Measurements from ENCODE around the gene PIGU. TPM values are rescaled to one million over a fixed set of nuclear protein-coding genes. Genes with fewer than 3 reads are reported as not detected.

Gene PIGU
- total and polyA plus RNA-seq, 5 donors from 2014 or later, result 9.7 to 44.6 (median 35.5) TPM

DNA sequence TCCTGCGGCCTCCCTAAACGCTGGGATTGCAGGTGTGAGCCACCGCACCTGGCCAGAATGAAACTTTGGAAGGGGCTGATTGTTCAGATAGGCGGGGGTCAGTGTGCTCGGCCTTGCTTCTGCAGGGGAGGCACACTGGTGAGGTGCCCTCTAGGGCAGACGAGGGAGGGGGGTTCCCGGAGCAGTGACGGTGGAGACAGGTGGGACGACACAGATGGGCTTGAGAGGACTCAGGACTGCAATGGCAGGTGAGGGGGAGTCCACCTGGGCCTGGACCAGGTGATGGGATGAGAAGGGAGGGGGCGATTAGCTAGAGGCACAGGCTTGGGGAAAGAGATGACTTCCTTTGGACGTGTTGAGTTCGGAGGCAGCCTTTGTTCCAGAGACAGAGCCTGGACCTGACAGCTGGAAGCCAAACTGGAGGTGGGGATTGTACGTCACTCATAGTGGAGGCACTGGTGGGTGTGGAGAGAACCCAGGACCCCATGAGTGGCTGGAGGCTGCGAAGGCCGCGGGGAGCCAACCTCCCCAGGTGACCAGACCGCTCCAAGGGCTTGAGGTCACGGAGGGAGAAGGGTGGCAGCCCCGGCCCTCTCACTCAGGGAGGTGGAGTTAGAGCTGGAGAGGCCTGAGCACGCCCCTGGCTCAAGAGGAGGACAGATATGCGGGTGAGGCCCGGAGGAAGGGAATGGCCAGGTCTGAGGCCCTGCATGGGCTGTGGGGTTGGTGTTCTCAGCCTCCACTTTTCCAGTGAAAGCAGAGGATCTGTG is 128.9 kb downstream of the PIGU start:
- no peak overlapping the region for H3K4me3 ChIP-seq (ENCODE audit: low read depth, low read length)
- Mint-ChIP-seq H3K36me3 (no peaks in the 10 kb centered on the region), H3K9me3 (no peaks in the 10 kb centered on the region), H3K4me1 (peaks cover 4 to 17% (median 9%) of the 10 kb centered on the region in 4 donors), H3K4me3 (no peak overlapping the region), H3K27ac (peak overlapping the region in 1 of 3 donors; percentile 65), H3K27me3 (peaks cover 4% of the 10 kb centered on the region)
- DNase-seq (no peak), ATAC-seq (ENCODE audit: low read depth in 2 of 2) (no peak)
- no peak overlapping the region for H3K27ac ChIP-seq (ENCODE audit: insufficient read depth, low read length, poor library complexity, severe bottlenecking)
- H3K9me3 ChIP-seq (ENCODE audit: control insufficient read depth in 2 of 2, low read length in 2 of 2), result no peaks in the 10 kb centered on the region
- H3K36me3 ChIP-seq (ENCODE audit: control insufficient read depth, insufficient read depth, low read length), result no peaks in the 10 kb centered on the region
- no peaks in the 10 kb centered on the region for H3K27me3 ChIP-seq (ENCODE audit: control insufficient read depth, insufficient read depth, low read length)
- peaks cover 8% of the 10 kb centered on the region for H3K4me1 ChIP-seq (ENCODE audit: control insufficient read depth, insufficient read depth, low read length, poor library complexity, severe bottlenecking)

DNA sequence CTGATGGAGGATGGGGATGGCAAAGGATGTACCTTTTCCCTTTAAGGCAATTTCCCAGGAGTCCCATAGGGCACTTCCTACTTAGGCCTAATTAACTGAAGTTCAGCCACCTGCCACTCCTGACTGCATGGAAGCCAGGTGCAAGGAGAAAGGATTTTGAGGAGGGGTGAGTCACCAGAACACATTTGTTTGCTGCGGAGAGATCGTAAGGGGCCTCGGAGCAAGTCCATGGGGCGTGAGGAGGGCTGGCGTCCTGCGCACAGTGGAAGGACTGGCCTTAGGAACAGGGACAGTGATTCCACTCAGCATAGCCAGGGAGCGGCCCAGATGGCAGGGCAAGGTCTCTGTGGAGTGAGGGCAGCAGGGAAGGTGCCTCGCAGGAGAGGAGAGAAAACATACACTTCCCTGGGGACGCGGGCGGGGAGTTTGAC is 130.1 kb downstream of the PIGU start:
- Histone ChIP-seq H3K4me1 (ENCODE audit: control insufficient read depth, insufficient read depth, low read length, poor library complexity, severe bottlenecking) (peaks cover 13% of the 10 kb centered on the region), H3K27me3 (ENCODE audit: control insufficient read depth, insufficient read depth, low read length) (no peaks in the 10 kb centered on the region), H3K9me3 (ENCODE audit: control insufficient read depth in 2 of 2, low read length in 2 of 2) (no peaks in the 10 kb centered on the region), H3K27ac (ENCODE audit: insufficient read depth, low read length, poor library complexity, severe bottlenecking) (no peak overlapping the region), H3K4me3 (ENCODE audit: low read depth, low read length) (no peak overlapping the region), H3K36me3 (ENCODE audit: control insufficient read depth, insufficient read depth, low read length) (no peaks in the 10 kb centered on the region)
- H3K4me3 Mint-ChIP-seq, result no peak overlapping the region
- no peaks in the 10 kb centered on the region for H3K36me3 Mint-ChIP-seq
- DNase-seq, result no peak
- H3K27ac Mint-ChIP-seq, result no peak overlapping the region
- peaks cover 5 to 26% (median 11%) of the 10 kb centered on the region in 4 donors for H3K4me1 Mint-ChIP-seq
- H3K9me3 Mint-ChIP-seq, result no peaks in the 10 kb centered on the region
- no peak for ATAC-seq (ENCODE audit: low read depth in 2 of 2)
- H3K27me3 Mint-ChIP-seq, result peaks cover 4% of the 10 kb centered on the region

- Histone ChIP-seq H3K36me3 (ENCODE audit: control insufficient read depth, insufficient read depth, low read length) (peaks cover 7% of the 10 kb centered on the region), H3K4me1 (ENCODE audit: control insufficient read depth, insufficient read depth, low read length, poor library complexity, severe bottlenecking) (peaks cover 25% of the 10 kb centered on the region), H3K4me3 (ENCODE audit: low read depth, low read length) (peak overlapping the region; percentile 21), H3K27me3 (ENCODE audit: control insufficient read depth, insufficient read depth, low read length) (no peaks in the 10 kb centered on the region), H3K27ac (ENCODE audit: insufficient read depth, low read length, poor library complexity, severe bottlenecking) (no peak overlapping the region), H3K9me3 (ENCODE audit: control insufficient read depth in 2 of 2, low read length in 2 of 2) (no peaks in the 10 kb centered on the region)
- ATAC-seq (ENCODE audit: low read depth in 2 of 2), result peak; percentile 56 to 61
- H3K4me3 Mint-ChIP-seq, result peak overlapping the region in 3 of 4 donors; percentile 58 to 75 (median 72)
- H3K27ac Mint-ChIP-seq, result peak overlapping the region; percentile 66 to 85 (median 68)
- H3K4me1 Mint-ChIP-seq, result peaks cover 13 to 42% (median 24%) of the 10 kb centered on the region in 4 donors
- H3K27me3 Mint-ChIP-seq, result peaks cover 4% of the 10 kb centered on the region
- DNase-seq, result peak in 1 of 3 donors; percentile 38
- H3K36me3 Mint-ChIP-seq, result peaks cover 10% of the 10 kb centered on the region
- no peaks in the 10 kb centered on the region for H3K9me3 Mint-ChIP-seq
Measured at GRCh38 chr20:34544109-34544796, 132.6 kb downstream of the PIGU start.

GRCh38 chr20:34543463-34544056 is 133.3 kb downstream of the PIGU start:
- Histone ChIP-seq H3K4me3 (ENCODE audit: low read depth, low read length) (no peak overlapping the region), H3K27ac (ENCODE audit: insufficient read depth, low read length, poor library complexity, severe bottlenecking) (no peak overlapping the region), H3K27me3 (ENCODE audit: control insufficient read depth, insufficient read depth, low read length) (no peaks in the 10 kb centered on the region), H3K9me3 (ENCODE audit: control insufficient read depth in 2 of 2, low read length in 2 of 2) (no peaks in the 10 kb centered on the region), H3K4me1 (ENCODE audit: control insufficient read depth, insufficient read depth, low read length, poor library complexity, severe bottlenecking) (peaks cover 25% of the 10 kb centered on the region), H3K36me3 (ENCODE audit: control insufficient read depth, insufficient read depth, low read length) (peaks cover 9% of the 10 kb centered on the region)
- peak overlapping the region in 1 of 4 donors; percentile 58 for H3K4me3 Mint-ChIP-seq
- H3K27me3 Mint-ChIP-seq, result peaks cover 4% of the 10 kb centered on the region
- peak overlapping the region in 1 of 3 donors; percentile 68 for H3K27ac Mint-ChIP-seq
- no peak for ATAC-seq (ENCODE audit: low read depth in 2 of 2)
- peaks cover 13 to 48% (median 27%) of the 10 kb centered on the region in 4 donors for H3K4me1 Mint-ChIP-seq
- H3K36me3 Mint-ChIP-seq, result peaks cover 10% of the 10 kb centered on the region
- DNase-seq, result no peak
- H3K9me3 Mint-ChIP-seq, result no peaks in the 10 kb centered on the region

- DNase-seq, result no peak
- Histone ChIP-seq H3K4me1 (ENCODE audit: control insufficient read depth, insufficient read depth, low read length, poor library complexity, severe bottlenecking) (peaks cover 25% of the 10 kb centered on the region), H3K27me3 (ENCODE audit: control insufficient read depth, insufficient read depth, low read length) (no peaks in the 10 kb centered on the region), H3K36me3 (ENCODE audit: control insufficient read depth, insufficient read depth, low read length) (peaks cover 11% of the 10 kb centered on the region), H3K27ac (ENCODE audit: insufficient read depth, low read length, poor library complexity, severe bottlenecking) (peak overlapping the region; percentile 78), H3K9me3 (ENCODE audit: control insufficient read depth in 2 of 2, low read length in 2 of 2) (no peaks in the 10 kb centered on the region), H3K4me3 (ENCODE audit: low read depth, low read length) (no peak overlapping the region)
- H3K36me3 Mint-ChIP-seq, result peaks cover 10% of the 10 kb centered on the region
- no peak overlapping the region for H3K4me3 Mint-ChIP-seq
- H3K9me3 Mint-ChIP-seq, result no peaks in the 10 kb centered on the region
- H3K27me3 Mint-ChIP-seq, result peaks cover 4% of the 10 kb centered on the region
- H3K27ac Mint-ChIP-seq, result peak overlapping the region in 2 of 3 donors; percentile 91 to 92
- ATAC-seq (ENCODE audit: low read depth in 2 of 2), result no peak
- H3K4me1 Mint-ChIP-seq, result peaks cover 13 to 50% (median 28%) of the 10 kb centered on the region in 4 donors
Measured at GRCh38 chr20:34542439-34542838, 134.5 kb downstream of the PIGU start.

DNA sequence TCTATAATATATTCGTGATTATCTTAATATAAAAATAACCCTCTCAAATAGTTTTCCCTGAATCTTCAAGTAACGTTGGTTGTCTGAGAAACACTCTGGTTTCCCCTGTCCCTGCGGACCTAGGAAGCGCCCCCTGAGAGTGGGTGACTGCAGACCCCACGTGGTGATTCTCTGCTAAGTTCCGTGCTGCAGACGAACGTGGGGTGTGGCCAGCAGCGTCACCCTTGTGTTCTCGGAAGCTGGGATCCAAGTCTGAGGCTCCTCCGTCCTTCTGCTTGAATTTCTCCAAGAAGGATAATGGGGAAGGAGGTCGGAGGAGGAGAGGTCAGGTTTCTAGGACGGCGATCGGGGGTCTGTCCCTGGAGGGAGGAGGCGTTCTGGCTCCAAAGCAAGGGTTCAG is 135.0 kb downstream of the PIGU start:
- Histone ChIP-seq H3K9me3 (ENCODE audit: control insufficient read depth in 2 of 2, low read length in 2 of 2) (no peaks in the 10 kb centered on the region), H3K27me3 (ENCODE audit: control insufficient read depth, insufficient read depth, low read length) (no peaks in the 10 kb centered on the region), H3K4me3 (ENCODE audit: low read depth, low read length) (peak overlapping the region; percentile 41), H3K27ac (ENCODE audit: insufficient read depth, low read length, poor library complexity, severe bottlenecking) (peak overlapping the region; percentile 78), H3K4me1 (ENCODE audit: control insufficient read depth, insufficient read depth, low read length, poor library complexity, severe bottlenecking) (peaks cover 25% of the 10 kb centered on the region), H3K36me3 (ENCODE audit: control insufficient read depth, insufficient read depth, low read length) (peaks cover 17% of the 10 kb centered on the region)
- Mint-ChIP-seq H3K36me3 (peaks cover 14% of the 10 kb centered on the region), H3K27me3 (peaks cover 4% of the 10 kb centered on the region), H3K4me3 (peak overlapping the region in 2 of 4 donors; percentile 37 to 52), H3K27ac (peak overlapping the region in 2 of 3 donors; percentile 91 to 92), H3K9me3 (no peaks in the 10 kb centered on the region), H3K4me1 (peaks cover 13 to 54% (median 29%) of the 10 kb centered on the region in 4 donors)
- DNase-seq (no peak), ATAC-seq (ENCODE audit: low read depth in 2 of 2) (no peak)

GRCh38 chr20:34541264-34541901 is 135.5 kb downstream of the PIGU start:
- peak overlapping the region; percentile 54 to 92 (median 91) for H3K27ac Mint-ChIP-seq
- peak; percentile 26 to 44 for ATAC-seq (ENCODE audit: low read depth in 2 of 2)
- no peaks in the 10 kb centered on the region for H3K9me3 ChIP-seq (ENCODE audit: control insufficient read depth in 2 of 2, low read length in 2 of 2)
- peak overlapping the region; percentile 37 to 69 (median 64) for H3K4me3 Mint-ChIP-seq
- H3K4me1 ChIP-seq (ENCODE audit: control insufficient read depth, insufficient read depth, low read length, poor library complexity, severe bottlenecking), result peaks cover 25% of the 10 kb centered on the region
- peak in 1 of 3 donors; percentile 29 for DNase-seq
- H3K9me3 Mint-ChIP-seq, result no peaks in the 10 kb centered on the region
- H3K27me3 ChIP-seq (ENCODE audit: control insufficient read depth, insufficient read depth, low read length), result no peaks in the 10 kb centered on the region
- H3K36me3 Mint-ChIP-seq, result peaks cover 18% of the 10 kb centered on the region
- peak overlapping the region; percentile 78 for H3K27ac ChIP-seq (ENCODE audit: insufficient read depth, low read length, poor library complexity, severe bottlenecking)
- peaks cover 20% of the 10 kb centered on the region for H3K36me3 ChIP-seq (ENCODE audit: control insufficient read depth, insufficient read depth, low read length)
- peaks cover 4% of the 10 kb centered on the region for H3K27me3 Mint-ChIP-seq
- peak overlapping the region; percentile 41 for H3K4me3 ChIP-seq (ENCODE audit: low read depth, low read length)
- H3K4me1 Mint-ChIP-seq, result peaks cover 13 to 54% (median 29%) of the 10 kb centered on the region in 4 donors
